ENCODE measurements around the gene OPHN1.

GRCh38 chrX:68365341-68365740, 68.0 kb downstream of the OPHN1 start:
- no peak for TF ChIP-seq POLR2A (IDR thresholded peaks at IDR 0.05; ENCODE audit: low read depth, low read length)
- no peak for TF ChIP-seq CTCF (IDR thresholded peaks at IDR 0.05 in 2 of 3, conservative IDR thresholded peaks at IDR 0.05 in 1 of 3; ENCODE audit: control insufficient read depth in 2 of 3, extremely low read depth in 1 of 3, insufficient read depth in 1 of 3, low read depth in 3 of 3, low read length in 3 of 3)
